Measurements from ENCODE around the gene BMX.
A peak's percentile ranks its signal among the peaks of the same experiment; 100 is the strongest.

BMX gene

GRCh38 chrX:15509845-15510244, 9.2 kb downstream of the BMX start:
- no peak for DNase-seq

GRCh38 chrX:15511563-15511962, 11.0 kb downstream of the BMX start:
- no peak for DNase-seq

GRCh38 chrX:15512401-15512965, 11.9 kb downstream of the BMX start:
- DNase-seq, result no peak

DNA sequence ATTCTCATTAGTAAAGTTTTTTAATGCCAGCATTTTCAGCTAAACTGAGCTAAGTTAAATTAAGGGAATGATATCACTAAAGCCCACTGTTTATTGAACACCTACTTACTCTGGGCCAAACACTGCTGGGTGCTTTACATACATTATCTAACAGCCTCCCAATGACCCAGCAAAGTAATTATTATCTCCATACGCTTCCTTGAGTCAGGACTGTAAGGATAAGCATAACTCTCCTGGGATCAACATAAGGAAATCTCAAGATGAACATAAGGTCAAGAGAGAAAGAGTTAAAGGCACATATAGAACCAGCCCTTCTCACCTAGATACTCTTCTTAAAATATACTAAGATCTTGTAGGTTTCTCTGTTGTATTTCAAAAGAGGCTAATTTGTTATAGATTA, 13.7 kb downstream of the BMX start:
- no peak for DNase-seq

DNA sequence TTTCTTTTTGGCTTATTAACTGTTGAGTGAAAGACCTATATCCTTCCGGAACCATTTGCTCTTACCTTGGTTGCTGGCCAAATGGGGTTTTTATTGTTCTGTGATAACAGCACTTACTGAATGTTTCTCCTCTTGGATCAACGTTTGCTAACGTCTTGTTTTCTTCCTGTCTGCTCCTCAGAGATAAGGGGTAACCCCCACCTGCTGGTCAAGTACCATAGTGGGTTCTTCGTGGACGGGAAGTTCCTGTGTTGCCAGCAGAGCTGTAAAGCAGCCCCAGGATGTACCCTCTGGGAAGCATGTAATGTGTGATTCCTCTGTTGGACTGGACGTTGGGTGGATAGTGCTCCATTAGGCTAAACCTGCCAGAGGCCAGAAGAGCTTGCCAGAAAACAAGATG, 15.3 kb downstream of the BMX start:
- no peak for DNase-seq

DNA sequence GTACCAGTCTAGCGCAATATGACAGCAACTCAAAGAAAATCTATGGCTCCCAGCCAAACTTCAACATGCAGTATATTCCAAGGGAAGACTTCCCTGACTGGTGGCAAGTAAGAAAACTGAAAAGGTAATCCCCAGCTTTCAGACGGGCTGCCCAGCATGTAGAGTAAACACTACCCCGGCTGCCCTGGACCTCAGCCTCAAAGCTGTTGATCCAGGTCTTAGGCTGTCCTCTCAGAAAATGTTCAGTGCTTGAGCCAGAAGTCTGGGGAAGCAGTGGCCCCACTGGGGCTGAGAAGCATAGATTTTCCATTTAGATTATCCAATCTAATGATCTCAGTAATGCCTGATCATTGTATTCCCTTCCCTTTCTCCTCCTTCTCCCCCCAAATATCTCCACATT, 21.9 kb downstream of the BMX start:
- no peak for DNase-seq

DNA sequence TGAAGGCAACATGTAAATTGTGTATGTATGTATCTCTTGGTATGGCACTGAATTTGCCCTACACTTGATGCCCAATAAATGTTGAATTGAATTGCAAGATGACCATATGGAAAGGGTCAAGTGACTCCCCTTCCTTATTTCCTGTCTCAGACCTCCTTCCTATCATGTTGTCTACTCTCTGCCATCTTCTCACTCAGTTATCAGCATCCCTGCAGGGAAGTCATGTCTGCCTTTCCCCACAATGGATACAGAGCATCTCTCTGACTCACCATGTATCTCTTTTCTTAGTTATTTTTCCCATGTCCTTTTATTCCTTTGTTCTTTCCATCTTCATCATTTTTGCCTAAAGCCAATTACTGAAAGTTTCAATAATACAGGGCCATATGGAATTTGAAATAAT, 22.5 kb downstream of the BMX start:
- no peak for DNase-seq

DNA sequence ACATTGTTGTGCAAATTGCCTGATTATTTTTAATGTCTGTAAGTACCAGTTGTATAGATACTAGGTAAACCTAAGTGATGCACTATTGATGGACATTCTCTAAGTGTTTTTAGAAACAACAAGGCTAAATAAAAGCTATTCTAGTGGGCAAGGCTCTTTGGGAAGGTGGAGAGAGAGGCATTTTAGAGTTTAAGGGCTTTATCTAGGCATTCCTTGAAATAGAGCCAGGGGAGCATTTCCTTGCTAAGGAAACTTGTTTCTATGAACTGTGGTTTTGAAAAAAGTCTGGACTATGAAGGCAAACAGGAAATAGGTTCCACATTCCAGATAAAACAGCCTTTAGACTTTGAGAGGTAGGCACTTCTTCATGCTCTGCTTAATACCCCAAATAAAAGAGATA, 23.8 kb downstream of the BMX start:
- no peak for DNase-seq

DNA sequence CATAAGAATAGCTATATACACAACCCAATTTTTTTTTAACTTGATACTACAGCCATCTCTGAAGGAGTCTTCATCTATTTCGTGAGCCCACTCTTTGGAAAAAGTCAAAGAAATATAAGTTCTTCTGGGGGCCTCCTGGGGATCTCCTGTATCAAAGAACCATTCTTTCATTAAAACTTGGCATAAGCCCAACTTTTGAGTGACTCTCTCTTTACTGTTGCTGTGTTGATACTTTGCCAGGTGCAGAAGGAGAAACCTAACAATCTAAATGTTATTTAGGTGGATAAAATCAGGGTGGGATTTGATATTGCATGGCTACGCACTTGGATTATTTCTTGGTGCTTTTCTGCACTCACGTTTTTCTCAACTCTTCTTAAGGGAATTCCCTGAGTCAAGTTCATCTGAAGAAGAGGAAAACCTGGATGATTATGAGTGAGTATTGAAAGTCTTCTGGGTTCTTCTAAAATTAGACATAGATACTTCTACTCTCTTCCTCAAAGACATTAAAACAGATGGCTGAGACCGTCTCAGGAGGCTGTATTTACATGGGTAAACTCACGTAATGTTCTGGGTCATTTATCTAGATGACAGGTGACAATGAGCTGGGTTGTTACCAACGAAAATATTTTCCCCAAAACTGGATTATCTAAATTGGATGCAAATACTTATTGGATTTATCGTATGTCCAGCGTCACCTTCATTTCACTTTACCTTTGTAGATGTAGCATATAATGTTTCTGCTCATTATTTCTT, 25.2 kb downstream of the BMX start:
- no peak for DNase-seq

DNA sequence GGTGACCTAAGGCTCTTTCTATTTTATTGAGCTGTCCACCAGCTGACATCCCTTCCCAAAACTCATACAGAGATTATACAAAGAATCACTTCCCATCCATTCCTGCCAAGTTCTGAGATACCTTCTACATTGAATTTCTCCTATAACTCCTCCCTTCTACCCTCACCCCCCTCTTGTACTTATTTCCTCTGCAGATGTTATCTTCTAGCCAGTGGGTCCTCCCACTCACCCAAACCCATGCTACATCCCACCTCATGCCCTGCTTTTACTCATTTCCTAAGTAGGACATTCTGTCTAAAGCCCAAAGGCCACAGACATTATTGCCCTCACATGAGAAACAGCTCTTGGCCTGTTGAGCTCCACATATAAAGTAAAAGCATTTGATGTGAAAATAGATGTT, 28.6 kb downstream of the BMX start:
- no peak for DNase-seq

- DNase-seq, result no peak
These were observed 29.7 kb downstream of the BMX start for GRCh38 chrX:15530318-15530717.

DNA sequence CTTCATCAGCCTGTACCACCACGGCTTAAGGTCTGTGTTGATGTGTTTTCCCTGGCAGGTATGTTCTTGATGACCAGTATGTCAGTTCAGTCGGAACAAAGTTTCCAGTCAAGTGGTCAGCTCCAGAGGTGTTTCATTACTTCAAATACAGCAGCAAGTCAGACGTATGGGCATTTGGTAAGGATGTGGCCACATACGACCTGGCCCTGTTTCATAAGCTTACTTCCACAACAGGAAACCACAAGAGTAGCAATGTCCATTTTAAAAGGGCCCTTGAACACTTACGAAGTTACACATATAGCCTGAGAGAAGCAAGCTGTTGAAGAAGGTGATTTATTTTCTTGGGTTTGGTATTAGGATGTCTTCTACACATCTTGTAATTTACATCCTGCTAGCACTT, 46.1 kb downstream of the BMX start:
- DNase-seq, result no peak

DNA sequence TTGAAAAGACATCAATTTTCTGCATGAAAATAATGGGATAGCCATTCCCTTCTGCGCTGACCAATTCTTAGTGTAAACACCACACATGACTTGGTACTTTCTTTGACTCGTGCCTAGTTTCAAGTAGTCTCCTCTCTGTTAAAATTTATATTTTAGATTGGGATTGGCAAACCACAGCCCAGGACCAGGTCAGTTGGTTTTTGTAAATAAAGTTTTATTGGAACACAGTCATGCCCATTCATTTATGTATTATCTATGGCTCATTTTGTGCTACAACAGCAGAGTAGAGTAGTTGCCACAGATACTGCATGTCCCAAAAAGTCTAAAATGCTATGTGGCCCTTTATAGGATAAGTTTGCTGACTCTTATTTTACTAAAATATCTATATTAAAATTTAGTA, 46.7 kb downstream of the BMX start:
- DNase-seq, result no peak

DNA sequence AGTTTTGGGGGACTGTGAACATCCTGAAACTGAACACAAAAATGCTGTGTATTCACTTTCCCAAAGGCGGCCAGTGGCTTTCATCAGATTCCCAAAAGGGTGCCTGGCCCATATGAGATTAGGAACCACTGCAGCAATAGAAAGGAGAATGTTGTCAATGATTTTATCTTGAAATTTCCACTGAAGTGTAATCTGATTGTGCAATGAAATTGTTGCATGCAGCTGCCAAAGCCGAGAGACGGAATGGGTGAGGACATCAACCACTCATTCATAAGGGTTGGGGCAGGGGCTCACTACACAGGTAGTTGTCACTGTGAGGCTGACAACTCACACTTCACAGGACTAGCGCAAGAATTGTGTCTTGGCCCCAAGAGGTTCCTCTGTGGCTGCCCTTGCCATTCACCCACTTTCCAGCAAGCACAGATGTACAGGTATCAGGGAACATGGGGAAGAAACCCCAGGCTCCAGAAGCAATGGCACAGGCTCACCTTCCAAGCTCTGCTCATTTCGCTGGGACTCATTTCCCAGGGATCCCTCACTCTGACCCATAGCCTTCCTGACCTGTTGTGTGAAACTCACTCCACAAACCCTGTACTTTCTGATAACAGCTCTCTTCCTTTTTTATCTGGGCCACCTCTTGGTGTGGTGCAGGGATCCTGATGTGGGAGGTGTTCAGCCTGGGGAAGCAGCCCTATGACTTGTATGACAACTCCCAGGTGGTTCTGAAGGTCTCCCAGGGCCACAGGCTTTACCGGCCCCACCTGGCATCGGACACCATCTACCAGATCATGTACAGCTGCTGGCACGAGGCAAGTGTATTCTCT, 48.8 kb downstream of the BMX start:
- no peak for DNase-seq

DNA sequence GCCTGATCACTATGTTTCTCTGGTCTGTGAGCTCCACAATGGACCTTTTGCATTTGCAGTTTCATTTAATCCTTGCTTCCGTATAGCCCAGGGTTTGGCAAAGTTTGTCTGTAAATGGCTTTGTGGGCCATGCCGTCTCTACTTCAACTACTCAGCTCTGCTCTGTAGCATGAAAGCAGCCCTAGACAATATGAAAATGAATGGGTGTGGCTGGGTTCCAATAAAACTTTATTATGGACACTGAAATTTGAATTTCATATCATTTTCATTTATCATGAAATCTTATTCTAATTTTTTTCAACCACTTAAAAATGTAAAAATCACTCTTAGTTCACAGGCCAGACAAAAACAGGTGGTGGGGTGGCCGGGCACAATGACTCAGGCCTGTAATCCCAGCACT, 58.6 kb downstream of the BMX start:
- DNase-seq, result no peak

GRCh38 chrX:15560924-15561323, 60.3 kb downstream of the BMX start:
- no peak for DNase-seq

GRCh38 chrX:15563056-15563455, 62.4 kb downstream of the BMX start:
- DNase-seq, result no peak

- peak; percentile 1 to 12 for DNase-seq
These were observed 64.5 kb downstream of the BMX start for GRCh38 chrX:15564981-15565579.

GRCh38 chrX:15566244-15566643, 65.6 kb downstream of the BMX start:
- DNase-seq, result no peak

DNA sequence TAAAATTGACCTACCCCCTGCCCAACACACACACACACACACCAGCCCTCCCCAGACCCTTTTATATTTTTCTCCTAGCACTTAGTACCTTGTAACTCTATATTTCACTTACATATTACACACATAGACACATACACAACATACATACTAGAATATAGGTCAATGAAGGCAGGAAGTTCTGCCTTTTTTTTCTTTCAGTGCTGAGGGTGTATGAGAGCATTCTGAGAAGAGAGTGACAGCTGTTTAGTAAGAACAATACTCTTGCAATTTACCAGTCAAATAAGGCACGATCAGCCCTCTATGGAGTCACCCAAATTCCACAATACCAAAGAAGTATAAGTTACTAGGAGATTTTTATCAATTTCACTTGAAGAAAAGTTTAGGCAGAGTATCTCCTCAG, 66.7 kb downstream of the BMX start:
- no peak for DNase-seq

GRCh38 chrX:15567886-15568616, 67.4 kb downstream of the BMX start:
- no peak for DNase-seq

DNA sequence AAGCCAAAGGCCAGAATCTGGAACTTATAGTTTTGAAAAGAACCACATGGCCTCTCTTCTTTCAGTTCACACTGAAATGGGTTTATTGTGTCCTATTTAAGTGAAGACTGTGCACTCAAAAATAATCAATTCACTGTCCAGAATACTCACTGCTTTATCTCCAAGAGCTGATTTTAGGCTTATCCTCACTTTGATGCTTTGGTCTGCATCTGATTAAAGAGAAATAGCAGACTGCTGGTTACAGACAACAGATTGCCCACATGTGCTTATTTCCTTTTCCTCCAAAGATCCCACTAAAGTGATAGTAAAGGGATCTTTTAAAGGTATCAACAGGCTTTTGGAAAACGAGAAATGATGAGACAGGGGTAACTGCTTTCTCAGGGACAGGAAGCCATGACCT, 69.5 kb downstream of the BMX start:
- no peak for DNase-seq

- no peak for DNase-seq
These were observed 73.4 kb downstream of the BMX start for GRCh38 chrX:15574017-15574416.
